WTC11 (cell line): ENCODE data around the gene TYW1B.

Experiments used
- ESRRA ChIP-seq: sonication (generic); formaldehyde crosslinking; IDR thresholded peaks from 2 replicates; pipeline ENCODE4 v1.8.1; 2022; ENCODE audit warnings: mild to moderate bottlenecking, missing genetic modification reagents, borderline replicate concordance
- PREB ChIP-seq: sonication (generic); formaldehyde crosslinking; IDR thresholded peaks from 2 replicates; pipeline ENCODE4 v1.8.1; 2022; ENCODE audit warnings: mild to moderate bottlenecking, missing genetic modification reagents, moderate library complexity, borderline replicate concordance
- RELA ChIP-seq: sonication (generic); formaldehyde crosslinking; IDR thresholded peaks from 2 replicates; pipeline ENCODE4 v1.8.1; 2022; ENCODE audit warnings: missing genetic modification reagents, mild to moderate bottlenecking, borderline replicate concordance
- ZNF263 ChIP-seq: sonication (generic); formaldehyde crosslinking; IDR thresholded peaks from 2 replicates; pipeline ENCODE4 v1.8.1; 2022; ENCODE audit warnings: low read depth, mild to moderate bottlenecking, moderate library complexity, missing genetic modification reagents
- TF ChIP-seq, protein P1 (sequence below): fragments of 200-600 bp; IDR thresholded peaks from 2 replicates; pipeline ENCODE4 v1.8.0; 2022; ENCODE audit warnings: antibody characterized with exemption
- TF ChIP-seq, protein P2 (sequence below): sonication (generic); formaldehyde crosslinking; IDR thresholded peaks from 2 replicates; pipeline ENCODE4 v1.8.0; 2022; ENCODE audit warnings: mild to moderate bottlenecking, missing genetic modification reagents

DNA sequence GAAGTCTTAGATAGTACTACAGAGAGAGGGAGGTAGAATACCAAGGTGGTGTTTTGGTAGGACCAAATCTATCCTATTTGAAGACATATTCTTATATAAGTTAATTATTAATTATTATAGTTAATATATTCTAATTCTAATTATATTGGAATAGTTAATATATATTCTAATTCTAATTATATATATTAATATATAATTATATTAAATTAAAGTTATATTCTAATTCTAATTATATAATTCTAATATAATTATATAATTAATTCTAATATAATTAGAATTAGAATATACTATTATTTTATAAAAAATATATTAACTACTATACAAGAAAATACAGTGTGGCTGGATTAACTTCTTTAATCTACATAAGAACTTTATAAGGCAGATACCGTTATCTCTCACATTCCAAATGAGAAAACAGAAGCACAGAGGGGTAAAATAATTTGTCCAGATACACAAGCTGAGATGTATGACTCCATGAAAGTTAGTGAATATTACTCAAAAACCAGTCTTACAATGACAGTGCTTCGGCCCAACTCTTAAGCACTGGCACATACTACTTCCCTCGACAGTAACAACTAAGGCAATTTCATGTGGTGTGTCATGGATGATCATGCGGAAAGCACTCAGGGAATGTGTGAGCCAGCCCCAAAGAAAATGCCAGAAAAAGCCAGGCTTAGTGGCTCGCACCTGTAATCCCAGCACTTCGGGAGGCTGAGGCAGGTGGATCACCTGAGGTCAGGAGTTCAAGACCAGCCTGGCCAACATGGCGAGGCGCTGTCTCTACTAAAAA is 42.6 kb downstream of the TYW1B start:
- TF ChIP-seq, protein P1, sequence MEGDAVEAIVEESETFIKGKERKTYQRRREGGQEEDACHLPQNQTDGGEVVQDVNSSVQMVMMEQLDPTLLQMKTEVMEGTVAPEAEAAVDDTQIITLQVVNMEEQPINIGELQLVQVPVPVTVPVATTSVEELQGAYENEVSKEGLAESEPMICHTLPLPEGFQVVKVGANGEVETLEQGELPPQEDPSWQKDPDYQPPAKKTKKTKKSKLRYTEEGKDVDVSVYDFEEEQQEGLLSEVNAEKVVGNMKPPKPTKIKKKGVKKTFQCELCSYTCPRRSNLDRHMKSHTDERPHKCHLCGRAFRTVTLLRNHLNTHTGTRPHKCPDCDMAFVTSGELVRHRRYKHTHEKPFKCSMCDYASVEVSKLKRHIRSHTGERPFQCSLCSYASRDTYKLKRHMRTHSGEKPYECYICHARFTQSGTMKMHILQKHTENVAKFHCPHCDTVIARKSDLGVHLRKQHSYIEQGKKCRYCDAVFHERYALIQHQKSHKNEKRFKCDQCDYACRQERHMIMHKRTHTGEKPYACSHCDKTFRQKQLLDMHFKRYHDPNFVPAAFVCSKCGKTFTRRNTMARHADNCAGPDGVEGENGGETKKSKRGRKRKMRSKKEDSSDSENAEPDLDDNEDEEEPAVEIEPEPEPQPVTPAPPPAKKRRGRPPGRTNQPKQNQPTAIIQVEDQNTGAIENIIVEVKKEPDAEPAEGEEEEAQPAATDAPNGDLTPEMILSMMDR: no peak
- TF ChIP-seq ESRRA (CRISPR knock-in tag): no peak
- TF ChIP-seq RELA (CRISPR knock-in tag): no peak
- TF ChIP-seq, protein P2, sequence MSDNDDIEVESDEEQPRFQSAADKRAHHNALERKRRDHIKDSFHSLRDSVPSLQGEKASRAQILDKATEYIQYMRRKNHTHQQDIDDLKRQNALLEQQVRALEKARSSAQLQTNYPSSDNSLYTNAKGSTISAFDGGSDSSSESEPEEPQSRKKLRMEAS: no peak
- TF ChIP-seq PREB (CRISPR knock-in tag): no peak
- no peak for TF ChIP-seq ZNF263 (CRISPR knock-in tag)
